Fibroblast of lung (primary cell): ENCODE data around the gene VIP. TPM values are rescaled to one million over a fixed set of nuclear protein-coding genes. Genes with fewer than 3 reads are reported as not detected.

Experiments used
- DNase-seq, 2 donors: peaks; one replicate each; pipeline versions ENCODE4 v3.0.0 to v3.0.0-alpha.2; 2010; ENCODE audit warnings: low read depth in 2 of 2
- H2AFZ ChIP-seq: 2 replicates; pipeline ENCODE4 v1.5.1; 2012; ENCODE audit warnings: low read length, control low read depth, inconsistent platforms
- H3K27ac ChIP-seq: 2 replicates; pipeline ENCODE4 v1.5.1; 2011; ENCODE audit warnings: low read length, control low read depth; ENCODE audit not compliant: insufficient read depth
- H3K27me3 ChIP-seq: 2 replicates; pipeline ENCODE4 v1.5.1; 2011; ENCODE audit warnings: mild to moderate bottlenecking, low read length; ENCODE audit not compliant: control insufficient read depth, insufficient read depth
- H3K36me3 ChIP-seq: 2 replicates; pipeline ENCODE4 v1.5.1; 2011; ENCODE audit warnings: low read length; ENCODE audit not compliant: control insufficient read depth, insufficient read depth
- H3K4me1 ChIP-seq: 2 replicates; pipeline ENCODE4 v1.5.1; 2011; ENCODE audit warnings: low read length; ENCODE audit not compliant: control insufficient read depth, insufficient read depth; ENCODE audit errors: extremely low read depth
- H3K4me2 ChIP-seq: 2 replicates; pipeline ENCODE4 v1.5.1; 2011; ENCODE audit warnings: low read length, control low read depth; ENCODE audit not compliant: insufficient read depth; ENCODE audit errors: extremely low read depth
- H3K4me3 ChIP-seq, 4 experiments: fragments of 200-600 bp in 1 of 4; sonication (generic) in 1 of 4; replicated peaks in 1 of 4; 2 replicates each; pipeline ENCODE4 v1.5.1; 2011 to 2016; ENCODE audit warnings: low read length in 4 of 4, low read depth in 3 of 4, mild to moderate bottlenecking in 3 of 4, control low read depth in 2 of 4, inconsistent platforms in 1 of 4, mixed read lengths in 1 of 4; ENCODE audit not compliant: insufficient read depth in 1 of 4; ENCODE audit errors: control extremely low read depth in 1 of 4
- H3K79me2 ChIP-seq: 2 replicates; pipeline ENCODE4 v1.5.1; 2012; ENCODE audit warnings: mild to moderate bottlenecking, low read length, inconsistent platforms; ENCODE audit not compliant: control insufficient read depth, insufficient read depth
- H3K9ac ChIP-seq: 2 replicates; pipeline ENCODE4 v1.5.1; 2011; ENCODE audit warnings: mild to moderate bottlenecking, low read length, control low read depth; ENCODE audit not compliant: insufficient read depth
- H3K9me3 ChIP-seq: 2 replicates; pipeline ENCODE4 v1.5.1; 2012; ENCODE audit warnings: low read depth, low read length; ENCODE audit not compliant: control insufficient read depth, insufficient read depth
- H4K20me1 ChIP-seq: 2 replicates; pipeline ENCODE4 v1.5.1; 2011; ENCODE audit warnings: low read length; ENCODE audit not compliant: control insufficient read depth, insufficient read depth; ENCODE audit errors: extremely low read depth
- EZH2 ChIP-seq: IDR thresholded peaks from 2 replicates; pipeline ENCODE4 v1.5.1; 2012; ENCODE audit warnings: low read length, control low read depth, mild to moderate bottlenecking; ENCODE audit errors: missing control alignments
- polyA plus RNA-seq, 2 donors: library from polyadenylated mRNA; depleted of rRNA in 1 of 2; stranded (reverse) in 1 of 2; unstranded in 1 of 2; fragments of >200 nt; gene quantifications; 2 replicates each; pipeline ENCODE4 v1.2.1, GENCODE V29; 2011 to 2012; ENCODE audit warnings: missing spikeins in 1 of 2
- total RNA-seq: library from RNA; depleted of rRNA; stranded (reverse); fragments of >200 nt; gene quantifications from 2 replicates; pipeline ENCODE4 v1.2.1, GENCODE V29; 2014
- TF ChIP-seq, protein P1 (sequence below), 2 donors: IDR thresholded peaks in 1 of 2; conservative IDR thresholded peaks in 1 of 2; 1 replicate in 1 of 2; 2 replicates in 1 of 2; pipeline ENCODE4 v1.5.1; 2011 to 2012; ENCODE audit warnings: low read length in 2 of 2, control low read depth in 1 of 2, inconsistent platforms in 1 of 2, low read depth in 1 of 2, mild to moderate bottlenecking in 1 of 2

VIP gene
- total and polyA plus RNA-seq, 2 donors (not counting 1 experiment from before 2014, with no cell fraction given), result not detected

DNA sequence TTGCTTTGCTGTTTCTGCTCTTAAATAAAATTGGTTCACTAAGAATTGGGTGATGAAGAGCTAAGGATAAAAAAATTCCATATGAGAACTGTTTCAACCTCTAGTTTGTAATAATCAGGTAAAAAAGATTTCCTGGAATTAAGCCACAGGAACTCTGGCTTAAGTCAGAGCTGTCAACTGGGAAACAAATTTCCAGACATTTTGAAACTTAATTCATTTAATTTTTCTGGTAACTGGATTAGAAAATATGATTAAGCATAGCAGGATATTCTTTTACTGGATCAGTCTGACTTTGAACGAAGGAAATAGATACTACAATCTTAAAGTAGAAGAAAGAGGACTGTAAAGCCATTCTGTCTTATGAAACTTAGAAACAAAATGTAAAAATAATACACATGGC lies 1.3 kb upstream of the VIP start:
- no peaks in the 10 kb centered on the region for H4K20me1 ChIP-seq
- H3K27me3 ChIP-seq, result no peaks in the 10 kb centered on the region
- no peak overlapping the region for H3K4me3 ChIP-seq
- TF ChIP-seq, protein P1, sequence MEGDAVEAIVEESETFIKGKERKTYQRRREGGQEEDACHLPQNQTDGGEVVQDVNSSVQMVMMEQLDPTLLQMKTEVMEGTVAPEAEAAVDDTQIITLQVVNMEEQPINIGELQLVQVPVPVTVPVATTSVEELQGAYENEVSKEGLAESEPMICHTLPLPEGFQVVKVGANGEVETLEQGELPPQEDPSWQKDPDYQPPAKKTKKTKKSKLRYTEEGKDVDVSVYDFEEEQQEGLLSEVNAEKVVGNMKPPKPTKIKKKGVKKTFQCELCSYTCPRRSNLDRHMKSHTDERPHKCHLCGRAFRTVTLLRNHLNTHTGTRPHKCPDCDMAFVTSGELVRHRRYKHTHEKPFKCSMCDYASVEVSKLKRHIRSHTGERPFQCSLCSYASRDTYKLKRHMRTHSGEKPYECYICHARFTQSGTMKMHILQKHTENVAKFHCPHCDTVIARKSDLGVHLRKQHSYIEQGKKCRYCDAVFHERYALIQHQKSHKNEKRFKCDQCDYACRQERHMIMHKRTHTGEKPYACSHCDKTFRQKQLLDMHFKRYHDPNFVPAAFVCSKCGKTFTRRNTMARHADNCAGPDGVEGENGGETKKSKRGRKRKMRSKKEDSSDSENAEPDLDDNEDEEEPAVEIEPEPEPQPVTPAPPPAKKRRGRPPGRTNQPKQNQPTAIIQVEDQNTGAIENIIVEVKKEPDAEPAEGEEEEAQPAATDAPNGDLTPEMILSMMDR (conservative IDR thresholded peaks at IDR 0.05 in 1 of 2, IDR thresholded peaks at IDR 0.05 in 1 of 2; ENCODE audit: low read depth in 1 of 2, low read length in 2 of 2), result no peak
- TF ChIP-seq EZH2, result no peak
- H3K36me3 ChIP-seq, result no peaks in the 10 kb centered on the region
- H2AFZ ChIP-seq, result no peak overlapping the region
- H3K27ac ChIP-seq, result no peak overlapping the region
- no peaks in the 10 kb centered on the region for H3K4me1 ChIP-seq
- no peak overlapping the region for H3K9ac ChIP-seq
- no peaks in the 10 kb centered on the region for H3K79me2 ChIP-seq
- no peaks in the 10 kb centered on the region for H3K9me3 ChIP-seq
- no peak for DNase-seq
- H3K4me2 ChIP-seq, result no peak overlapping the region

DNA sequence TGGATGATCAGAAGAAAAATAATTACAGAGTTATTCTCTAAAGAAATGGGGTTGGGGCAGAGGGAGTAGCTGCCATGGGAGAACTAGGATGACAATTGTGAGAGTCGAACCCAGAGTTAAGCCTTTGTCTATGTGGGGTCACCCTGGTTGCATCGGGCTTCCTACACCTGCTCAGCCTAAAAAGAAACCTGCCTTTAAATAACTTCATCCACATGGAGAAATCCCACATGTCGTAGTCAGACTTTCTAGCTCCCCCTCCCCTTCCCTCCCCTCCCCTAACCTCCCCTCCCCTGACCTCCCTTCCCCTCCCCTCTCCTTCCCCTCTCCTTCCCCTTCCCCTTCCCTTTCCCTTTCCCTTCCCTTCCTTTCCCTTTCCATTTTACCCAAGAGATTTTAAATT lies 14.7 kb downstream of the VIP start:
- no peaks in the 10 kb centered on the region for H3K9me3 ChIP-seq

DNA sequence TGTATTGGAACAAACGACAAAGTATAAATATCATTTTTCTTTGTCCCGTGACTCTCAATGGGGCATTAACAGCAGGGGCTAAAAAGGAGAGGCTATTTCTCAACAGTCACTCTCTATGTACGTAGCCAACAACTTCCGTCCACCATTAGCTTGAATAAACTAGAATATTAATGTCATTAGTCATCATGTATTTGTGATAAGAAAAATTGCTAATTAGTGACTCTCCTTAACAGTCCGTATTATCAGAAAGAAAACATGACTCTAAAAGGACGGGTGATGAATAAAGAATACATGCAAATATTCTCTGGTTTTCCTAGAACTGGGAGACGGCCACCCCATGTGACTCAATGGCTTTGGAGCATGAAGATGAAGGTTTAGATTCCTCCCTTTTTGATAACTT lies 18.6 kb downstream of the VIP start:
- Histone ChIP-seq H3K4me3 (no peak overlapping the region), H3K27me3 (no peaks in the 10 kb centered on the region), H3K9ac (no peak overlapping the region), H3K4me2 (no peak overlapping the region), H2AFZ (no peak overlapping the region), H3K9me3 (no peaks in the 10 kb centered on the region), H3K79me2 (no peaks in the 10 kb centered on the region), H4K20me1 (no peaks in the 10 kb centered on the region), H3K36me3 (no peaks in the 10 kb centered on the region), H3K27ac (no peak overlapping the region), H3K4me1 (no peaks in the 10 kb centered on the region)
- TF ChIP-seq EZH2, result no peak
- TF ChIP-seq, protein P1 (conservative IDR thresholded peaks at IDR 0.05 in 1 of 2, IDR thresholded peaks at IDR 0.05 in 1 of 2; ENCODE audit: low read depth in 1 of 2, low read length in 2 of 2), result no peak
- DNase-seq, result no peak

More for the DNA sequence above, 14.7 kb downstream of the VIP start:
- Histone ChIP-seq H3K4me2 (no peak overlapping the region), H2AFZ (no peak overlapping the region), H4K20me1 (no peaks in the 10 kb centered on the region), H3K27me3 (no peaks in the 10 kb centered on the region), H3K79me2 (no peaks in the 10 kb centered on the region), H3K27ac (no peak overlapping the region), H3K4me1 (no peaks in the 10 kb centered on the region), H3K4me3 (no peak overlapping the region), H3K9ac (no peak overlapping the region), H3K36me3 (no peaks in the 10 kb centered on the region)
- no peak for TF ChIP-seq EZH2
- TF ChIP-seq, protein P1 (conservative IDR thresholded peaks at IDR 0.05 in 1 of 2, IDR thresholded peaks at IDR 0.05 in 1 of 2; ENCODE audit: low read depth in 1 of 2, low read length in 2 of 2), result no peak
- no peak for DNase-seq
